Measurements from ENCODE around the gene ARHGAP6.

GRCh38 chrX:11445540-11445939 is 220.2 kb downstream of the ARHGAP6 start:
- TF ChIP-seq POLR2AphosphoS5 (IDR thresholded peaks at IDR 0.05) (no peak), CTCF (IDR thresholded peaks at IDR 0.05) (no peak)
